Measurements from ENCODE around the gene APOL6.

DNA sequence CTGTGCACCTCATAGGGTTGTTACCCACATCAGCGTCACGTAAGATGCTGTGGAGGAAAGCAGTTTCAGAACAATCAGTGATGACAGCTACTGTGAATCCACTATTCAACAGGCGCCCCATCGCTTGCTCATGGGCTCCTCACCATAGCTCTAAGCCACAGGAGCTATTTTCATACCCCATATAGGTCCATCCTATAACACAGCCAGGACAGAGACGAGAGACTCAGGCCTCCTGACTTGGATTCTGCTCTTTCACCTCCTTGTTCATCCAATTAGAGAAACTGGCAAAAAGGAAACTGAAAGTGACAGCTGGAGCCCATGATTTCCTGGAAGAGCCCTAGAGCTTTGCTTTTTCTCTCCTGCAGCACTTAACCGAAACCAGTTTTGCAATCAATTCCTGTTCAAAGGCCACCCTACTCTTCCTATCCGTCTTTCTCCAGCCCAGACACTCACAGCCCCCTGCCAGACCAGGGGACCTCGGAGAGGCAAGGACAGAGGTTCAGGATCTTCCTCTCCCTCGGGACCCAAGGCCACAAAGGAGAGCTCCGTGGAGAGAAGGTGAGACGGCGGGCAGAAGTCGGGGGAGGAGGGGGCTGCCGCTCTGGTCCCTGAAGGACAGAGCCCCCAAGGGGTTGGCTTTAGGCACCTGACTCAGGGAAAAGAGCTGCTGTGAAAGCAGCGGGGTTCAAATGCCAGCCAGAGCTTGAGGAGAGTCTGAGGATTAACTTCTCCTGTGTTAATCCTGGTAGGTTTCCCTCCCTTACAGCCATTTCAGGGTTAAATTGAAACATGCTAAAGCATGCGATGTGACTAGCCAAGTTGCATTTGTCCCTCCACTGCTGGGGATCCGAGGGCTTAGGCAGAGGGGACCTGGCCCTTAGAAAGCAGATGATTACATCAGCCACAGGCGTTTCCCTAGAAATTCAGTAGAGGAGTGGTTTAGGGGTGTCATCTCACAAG lies at the start of gene APOL6:
- TF ChIP-seq, protein P1, sequence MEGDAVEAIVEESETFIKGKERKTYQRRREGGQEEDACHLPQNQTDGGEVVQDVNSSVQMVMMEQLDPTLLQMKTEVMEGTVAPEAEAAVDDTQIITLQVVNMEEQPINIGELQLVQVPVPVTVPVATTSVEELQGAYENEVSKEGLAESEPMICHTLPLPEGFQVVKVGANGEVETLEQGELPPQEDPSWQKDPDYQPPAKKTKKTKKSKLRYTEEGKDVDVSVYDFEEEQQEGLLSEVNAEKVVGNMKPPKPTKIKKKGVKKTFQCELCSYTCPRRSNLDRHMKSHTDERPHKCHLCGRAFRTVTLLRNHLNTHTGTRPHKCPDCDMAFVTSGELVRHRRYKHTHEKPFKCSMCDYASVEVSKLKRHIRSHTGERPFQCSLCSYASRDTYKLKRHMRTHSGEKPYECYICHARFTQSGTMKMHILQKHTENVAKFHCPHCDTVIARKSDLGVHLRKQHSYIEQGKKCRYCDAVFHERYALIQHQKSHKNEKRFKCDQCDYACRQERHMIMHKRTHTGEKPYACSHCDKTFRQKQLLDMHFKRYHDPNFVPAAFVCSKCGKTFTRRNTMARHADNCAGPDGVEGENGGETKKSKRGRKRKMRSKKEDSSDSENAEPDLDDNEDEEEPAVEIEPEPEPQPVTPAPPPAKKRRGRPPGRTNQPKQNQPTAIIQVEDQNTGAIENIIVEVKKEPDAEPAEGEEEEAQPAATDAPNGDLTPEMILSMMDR (IDR thresholded peaks at IDR 0.05): no peak
- TF ChIP-seq POLR2A (IDR thresholded peaks at IDR 0.05): peak in 1 of 2 donors; percentile 16
